ENCODE data around the gene CTSC.
A peak's percentile ranks its signal among the peaks of the same experiment; 100 is the strongest.

The CTSC gene

GRCh38 chr11:88315981-88316441 is 21.5 kb downstream of the CTSC start:
- DNase-seq = no peak

- DNase-seq = no peak
Measured at GRCh38 chr11:88315015-88315414, 22.5 kb downstream of the CTSC start.

- peak; percentile 69 for DNase-seq
Measured at GRCh38 chr11:88313441-88313840, 24.1 kb downstream of the CTSC start.

- DNase-seq = no peak
Measured at GRCh38 chr11:88312628-88313027, 24.9 kb downstream of the CTSC start.

GRCh38 chr11:88310246-88310645 is 27.3 kb downstream of the CTSC start:
- DNase-seq = no peak

- DNase-seq = no peak
Measured at GRCh38 chr11:88308576-88308975, 29.0 kb downstream of the CTSC start.

GRCh38 chr11:88307749-88308425 is 29.6 kb downstream of the CTSC start:
- no peak for DNase-seq

GRCh38 chr11:88306785-88307184 is 30.8 kb downstream of the CTSC start:
- DNase-seq = no peak

- DNase-seq = no peak
Measured at GRCh38 chr11:88305430-88305829, 32.1 kb downstream of the CTSC start.

- DNase-seq = no peak
Measured at GRCh38 chr11:88304352-88304751, 33.2 kb downstream of the CTSC start.

GRCh38 chr11:88303037-88303436 is 34.5 kb downstream of the CTSC start:
- DNase-seq = no peak

GRCh38 chr11:88301488-88302140 is 35.9 kb downstream of the CTSC start:
- DNase-seq = no peak

- DNase-seq = peak; percentile 51
Measured at GRCh38 chr11:88300888-88301487, 36.5 kb downstream of the CTSC start.

GRCh38 chr11:88297863-88298262 is 39.7 kb downstream of the CTSC start:
- no peak for DNase-seq

- no peak for DNase-seq
Measured at GRCh38 chr11:88297421-88297820, 40.1 kb downstream of the CTSC start.

- DNase-seq = no peak
Measured at GRCh38 chr11:88295028-88295427, 42.5 kb downstream of the CTSC start.

GRCh38 chr11:88293931-88294330 is 43.6 kb downstream of the CTSC start:
- DNase-seq = no peak

- DNase-seq = no peak
Measured at GRCh38 chr11:88292171-88292843, 45.2 kb downstream of the CTSC start.

- no peak for DNase-seq
Measured at GRCh38 chr11:88288560-88288959, 49.0 kb downstream of the CTSC start.

GRCh38 chr11:88284336-88285050 is 53.0 kb downstream of the CTSC start:
- DNase-seq = no peak

- DNase-seq = no peak
Measured at GRCh38 chr11:88282747-88283515, 54.6 kb downstream of the CTSC start.

- DNase-seq = no peak
Measured at GRCh38 chr11:88281317-88281712, 56.2 kb downstream of the CTSC start.
